ENCODE results near the gene ARHGAP4.

The ARHGAP4 gene

DNA sequence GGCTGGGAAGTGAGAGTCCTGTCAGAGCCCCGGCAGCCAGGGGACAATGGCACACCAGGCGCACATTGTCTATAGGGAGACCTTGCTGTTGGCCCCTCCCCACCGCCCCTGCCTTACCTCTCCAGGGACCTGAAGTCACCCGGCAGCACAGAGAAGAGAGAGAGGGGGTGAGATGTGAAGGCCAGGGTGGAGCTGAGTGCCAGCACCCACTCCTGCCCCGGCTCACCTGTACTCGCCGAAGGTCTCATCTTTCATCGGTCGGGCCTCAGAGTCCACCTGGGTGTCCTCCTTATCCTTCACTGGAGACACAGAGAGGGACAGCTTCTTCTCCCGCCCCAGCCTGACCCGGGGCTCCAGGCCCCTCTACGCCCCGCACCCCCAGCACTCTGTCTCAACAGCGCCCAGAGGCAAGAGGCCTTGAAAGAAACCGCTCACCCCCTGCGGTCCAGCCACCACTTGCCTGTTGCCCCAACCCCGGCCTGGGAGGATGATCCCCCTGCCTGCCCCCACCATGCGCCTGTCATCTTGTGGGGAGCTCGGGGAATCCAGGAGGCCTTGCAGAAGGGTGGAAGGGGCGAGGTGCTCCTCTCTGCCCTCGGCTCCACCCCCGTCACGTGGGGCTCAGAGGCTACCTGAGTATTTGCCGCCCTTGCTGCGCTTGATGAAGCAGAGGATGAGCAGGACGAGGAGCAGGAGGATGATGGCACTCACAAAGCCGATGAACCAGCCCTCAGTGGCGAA lies 62.6 kb downstream of the ARHGAP4 start:
- no peak for DNase-seq

DNA sequence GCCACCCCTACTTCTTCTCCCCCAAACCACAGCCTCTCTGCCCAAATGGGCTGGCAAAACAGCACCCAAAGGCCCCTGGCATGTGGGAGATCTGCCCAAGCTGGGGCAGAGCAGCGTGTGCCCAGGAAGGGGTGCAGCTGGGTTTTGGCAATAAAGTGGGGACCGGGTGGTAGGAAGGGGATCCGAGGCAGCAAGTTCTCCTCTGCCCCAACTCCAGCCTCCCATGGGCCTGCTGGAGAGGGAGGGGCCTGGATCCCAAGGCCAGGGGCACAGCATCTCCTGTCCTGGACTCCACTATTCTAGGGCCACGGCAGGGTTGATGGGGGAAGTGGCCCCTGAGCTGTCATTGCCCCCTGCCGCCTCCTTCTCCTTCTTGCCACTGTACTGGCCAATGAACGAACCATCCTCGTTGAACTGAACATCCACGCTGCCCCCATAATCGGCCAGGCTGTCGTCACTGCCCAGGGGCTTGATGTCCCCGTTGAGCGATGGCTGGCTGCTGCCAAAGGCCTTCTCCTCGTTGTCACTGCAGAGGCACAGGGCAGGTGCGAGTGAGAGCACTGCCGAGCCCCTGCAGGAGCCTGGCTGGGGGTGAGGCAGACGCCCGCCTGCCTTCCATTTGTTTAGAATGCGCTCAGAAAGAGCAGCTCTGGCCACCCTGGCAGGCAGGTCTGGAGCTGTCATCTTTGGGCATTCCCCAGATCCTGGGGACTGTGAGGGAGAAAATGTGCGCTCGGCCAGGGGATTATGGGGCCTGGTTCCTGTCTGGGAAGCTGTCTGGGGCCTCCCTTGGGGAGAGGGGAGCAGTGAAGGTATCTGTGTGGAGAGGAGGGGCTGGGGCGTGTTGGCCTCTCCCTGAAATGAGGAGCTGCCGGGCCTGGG lies 63.5 kb downstream of the ARHGAP4 start:
- DNase-seq = no peak

DNA sequence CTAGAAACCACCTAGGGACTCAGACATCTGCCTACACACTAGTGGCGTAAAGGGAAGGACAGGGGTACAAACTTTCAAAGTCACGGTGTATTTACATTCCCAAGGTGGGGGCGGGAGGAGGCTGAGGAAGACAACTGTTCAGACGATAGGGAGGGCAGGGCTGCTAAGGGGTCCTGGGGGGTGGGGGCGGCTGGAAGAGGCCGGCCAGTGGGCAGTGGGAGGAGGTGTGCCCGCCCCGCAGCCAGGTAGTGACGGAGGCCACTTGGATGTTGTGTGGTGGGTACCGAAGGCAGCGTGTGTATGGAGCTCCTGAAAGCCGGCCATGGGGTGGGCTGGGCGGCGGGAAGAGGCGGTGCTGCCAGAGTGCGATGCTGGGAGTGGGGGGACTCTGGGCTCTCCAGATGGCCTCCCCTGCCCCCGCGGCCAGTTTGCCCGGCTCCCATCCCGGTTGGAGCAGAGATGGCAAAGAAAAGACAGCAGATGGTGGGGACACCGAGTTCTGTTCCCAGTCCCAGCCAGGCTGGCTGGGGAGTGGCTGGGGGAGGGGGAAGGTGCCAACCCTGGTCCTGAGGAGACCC lies 64.2 kb downstream of the ARHGAP4 start:
- no peak for DNase-seq

DNA sequence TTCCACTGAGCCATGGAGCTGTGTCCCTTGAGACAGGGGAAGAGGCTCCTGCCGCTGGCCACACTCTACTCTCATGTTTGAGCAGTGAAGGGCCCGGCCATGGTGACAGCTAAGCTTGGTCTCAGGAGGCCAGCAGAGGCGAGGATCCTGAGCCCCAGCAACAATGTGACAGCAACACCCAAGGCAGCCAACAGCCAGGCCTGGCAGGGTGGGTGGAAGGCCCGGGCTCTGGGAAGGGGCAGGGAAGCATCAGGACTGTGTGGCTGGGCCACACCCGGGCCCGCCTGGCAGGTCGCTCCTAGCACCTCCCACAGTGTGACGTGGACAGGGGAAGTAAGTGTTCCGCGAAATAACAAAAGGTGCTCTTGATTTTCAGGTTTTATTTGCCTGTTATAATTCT lies 64.9 kb downstream of the ARHGAP4 start:
- DNase-seq = no peak
